HepG2 (cell line): ENCODE data around the gene KIRREL2. TPM values are rescaled to one million over a fixed set of nuclear protein-coding genes. Genes with fewer than 3 reads are reported as not detected.

Experiments used
- ATAD3A ChIP-seq: sonication (generic); formaldehyde crosslinking; IDR thresholded peaks from 2 replicates; pipeline ENCODE4 v1.4.0; 2020; ENCODE audit warnings: missing genetic modification reagents
- CAMTA2 ChIP-seq: sonication (generic); formaldehyde crosslinking; IDR thresholded peaks from 2 replicates; pipeline ENCODE4 v1.4.0; 2020; ENCODE audit warnings: mild to moderate bottlenecking, missing genetic modification reagents, borderline replicate concordance
- CEBPG ChIP-seq: IDR thresholded peaks from 2 replicates; pipeline ENCODE4 v1.6.1; 2016
- CREB1 ChIP-seq, 2 experiments: fragments of 450-650 bp in 1 of 2; IDR thresholded peaks; 2 replicates each; pipeline ENCODE4 v1.6.1; 2016 to 2017; ENCODE audit warnings: control low read depth in 1 of 2, mild to moderate bottlenecking in 1 of 2, missing compliant biosample characterization in 1 of 2, missing genetic modification characterization in 1 of 2
- FOSL2 ChIP-seq: sonication (generic); formaldehyde crosslinking; IDR thresholded peaks from 2 replicates; pipeline ENCODE4 v1.4.0; 2020; ENCODE audit warnings: missing genetic modification reagents
- FOXA1 ChIP-seq, 2 experiments: fragments of 450-650 bp in 1 of 2; sonication (generic) in 1 of 2; formaldehyde crosslinking in 1 of 2; IDR thresholded peaks; 2 replicates each; pipeline versions ENCODE4 v1.4.0 to v1.6.1; 2016 to 2020; ENCODE audit warnings: missing genetic modification reagents in 1 of 2
- HNRNPLL ChIP-seq: fragments of 200-400 bp; formaldehyde crosslinking; IDR thresholded peaks from 2 replicates; pipeline ENCODE4 v1.6.1; 2017; ENCODE audit warnings: mild to moderate bottlenecking, low read depth, low read length; ENCODE audit not compliant: poor library complexity, severe bottlenecking
- IKZF1 ChIP-seq: fragments of 450-650 bp; IDR thresholded peaks from 2 replicates; pipeline ENCODE4 v1.7.1; 2016
- NCOA1 ChIP-seq: sonication (generic); formaldehyde crosslinking; IDR thresholded peaks from 2 replicates; pipeline ENCODE4 v1.9.0; 2021; ENCODE audit warnings: missing genetic modification reagents
- SMARCC2 ChIP-seq: fragments of 450-650 bp; IDR thresholded peaks from 2 replicates; pipeline ENCODE4 v1.6.1; 2017; ENCODE audit warnings: antibody characterized with exemption, mild to moderate bottlenecking
- TCF7L2 ChIP-seq: IDR thresholded peaks from 2 replicates; pipeline ENCODE4 v1.6.1; 2011; ENCODE audit warnings: mild to moderate bottlenecking, low read depth, low read length, moderate library complexity
- XBP1 ChIP-seq: sonication (generic); formaldehyde crosslinking; IDR thresholded peaks from 2 replicates; pipeline ENCODE4 v1.5.0; 2020; ENCODE audit warnings: missing genetic modification reagents
- ZNF354B ChIP-seq: sonication (generic); formaldehyde crosslinking; IDR thresholded peaks from 2 replicates; pipeline ENCODE4 v1.8.0; 2022; ENCODE audit warnings: mild to moderate bottlenecking, missing genetic modification reagents
- polyA plus RNA-seq, 8 experiments: library from polyadenylated mRNA; depleted of rRNA in 3 of 8; stranded (reverse) in 7 of 8; unstranded in 1 of 8; fragments of >200 nt; fragmentation: Illumina TruSeq in 4 of 8; extraction: Trizol in 4 of 8; gene quantifications; 2 replicates each; pipeline versions ENCODE4 v1.2.1 to v1.2.3, GENCODE V29; 2011 to 2016; ENCODE audit warnings: low read depth in 4 of 8, missing spikeins in 1 of 8, mixed read lengths in 1 of 8; ENCODE audit not compliant: insufficient read depth in 1 of 8
- total RNA-seq, 5 experiments: library from RNA; depleted of rRNA; stranded (reverse); fragments of >200 nt; fragmentation: Illumina TruSeq; extraction: Trizol; gene quantifications; 2 replicates each; pipeline ENCODE4 v1.2.3, GENCODE V29; 2016; ENCODE audit warnings: low read depth in 1 of 5
- TF ChIP-seq, protein P1 (sequence below): sonication (generic); formaldehyde crosslinking; IDR thresholded peaks from 2 replicates; pipeline ENCODE4 v1.8.0; 2022; ENCODE audit warnings: mild to moderate bottlenecking, missing genetic modification reagents; ENCODE audit not compliant: insufficient replicate concordance
- TF ChIP-seq, protein P2 (sequence below): sonication (generic); formaldehyde crosslinking; IDR thresholded peaks from 2 replicates; pipeline ENCODE4 v1.5.1; 2020; ENCODE audit warnings: mild to moderate bottlenecking, missing genetic modification reagents, moderate library complexity
- TF ChIP-seq, protein P3 (sequence below): sonication (generic); formaldehyde crosslinking; IDR thresholded peaks from 2 replicates; pipeline ENCODE4 v1.8.1; 2023; ENCODE audit warnings: missing genetic modification reagents, mild to moderate bottlenecking, borderline replicate concordance

KIRREL2 gene
- total and polyA plus RNA-seq, 2 of the 13 experiments (the other 11 are each of a cell fraction or from before 2014, with no cell fraction given): 0.18 to 2.4 TPM

DNA sequence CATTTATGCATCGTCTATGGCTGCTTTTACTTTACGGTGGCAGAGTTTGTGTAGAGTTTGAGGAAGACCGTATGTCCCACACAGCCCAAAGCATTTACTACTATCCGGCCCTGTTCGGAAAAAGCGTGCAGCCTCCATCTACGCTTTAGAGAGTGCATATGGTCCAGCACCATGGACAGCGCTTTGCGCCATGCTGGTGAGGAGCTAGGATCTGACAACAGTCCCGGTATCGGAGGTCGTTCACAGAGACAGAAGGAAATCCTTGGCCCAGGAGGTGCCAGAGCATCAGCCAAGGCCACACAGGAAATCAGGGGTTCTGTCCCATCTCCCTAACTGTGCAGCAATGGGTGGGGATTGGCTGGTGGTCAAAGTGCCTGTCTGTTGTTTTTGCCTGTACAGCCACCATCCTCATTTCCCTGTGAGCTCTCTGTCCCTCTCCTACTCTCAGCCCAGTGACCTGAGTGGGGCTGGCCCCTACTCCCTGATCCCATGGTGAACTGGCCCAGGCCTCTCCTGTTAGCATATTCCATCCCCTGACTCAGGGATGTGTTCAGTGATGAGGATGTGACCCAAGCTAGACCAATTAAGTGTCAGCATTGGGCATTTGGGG is 27.9 kb upstream of the KIRREL2 start (continued):
- TF ChIP-seq, protein P1, sequence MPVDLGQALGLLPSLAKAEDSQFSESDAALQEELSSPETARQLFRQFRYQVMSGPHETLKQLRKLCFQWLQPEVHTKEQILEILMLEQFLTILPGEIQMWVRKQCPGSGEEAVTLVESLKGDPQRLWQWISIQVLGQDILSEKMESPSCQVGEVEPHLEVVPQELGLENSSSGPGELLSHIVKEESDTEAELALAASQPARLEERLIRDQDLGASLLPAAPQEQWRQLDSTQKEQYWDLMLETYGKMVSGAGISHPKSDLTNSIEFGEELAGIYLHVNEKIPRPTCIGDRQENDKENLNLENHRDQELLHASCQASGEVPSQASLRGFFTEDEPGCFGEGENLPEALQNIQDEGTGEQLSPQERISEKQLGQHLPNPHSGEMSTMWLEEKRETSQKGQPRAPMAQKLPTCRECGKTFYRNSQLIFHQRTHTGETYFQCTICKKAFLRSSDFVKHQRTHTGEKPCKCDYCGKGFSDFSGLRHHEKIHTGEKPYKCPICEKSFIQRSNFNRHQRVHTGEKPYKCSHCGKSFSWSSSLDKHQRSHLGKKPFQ (CRISPR knock-in tag): peak; percentile 79
- TF ChIP-seq ATAD3A (peak; percentile 93; the same call in 1 of the 2 replicates), CAMTA2 (peak; percentile 86; the same call in 1 of the 2 replicates), XBP1 (CRISPR knock-in tag) (peak; percentile 96), CREB1 (IDR thresholded peaks at IDR 0.05) (no peak), CREB1 (CRISPR knock-in tag; IDR thresholded peaks at IDR 0.05) (no peak), IKZF1 (no peak), CEBPG (peak; percentile 43; the same call in 1 of the 2 replicates), ZNF354B (CRISPR knock-in tag) (no peak), SMARCC2 (no peak), TCF7L2 (no peak), FOXA1 (IDR thresholded peaks at IDR 0.05) (no peak), FOXA1 (CRISPR knock-in tag; IDR thresholded peaks at IDR 0.05) (0 out of 2 replicates have a peak, but pooled peaks have one; percentile 11), NCOA1 (CRISPR knock-in tag) (no peak), HNRNPLL (no peak), FOSL2 (peak; percentile 78)
- TF ChIP-seq, protein P2, sequence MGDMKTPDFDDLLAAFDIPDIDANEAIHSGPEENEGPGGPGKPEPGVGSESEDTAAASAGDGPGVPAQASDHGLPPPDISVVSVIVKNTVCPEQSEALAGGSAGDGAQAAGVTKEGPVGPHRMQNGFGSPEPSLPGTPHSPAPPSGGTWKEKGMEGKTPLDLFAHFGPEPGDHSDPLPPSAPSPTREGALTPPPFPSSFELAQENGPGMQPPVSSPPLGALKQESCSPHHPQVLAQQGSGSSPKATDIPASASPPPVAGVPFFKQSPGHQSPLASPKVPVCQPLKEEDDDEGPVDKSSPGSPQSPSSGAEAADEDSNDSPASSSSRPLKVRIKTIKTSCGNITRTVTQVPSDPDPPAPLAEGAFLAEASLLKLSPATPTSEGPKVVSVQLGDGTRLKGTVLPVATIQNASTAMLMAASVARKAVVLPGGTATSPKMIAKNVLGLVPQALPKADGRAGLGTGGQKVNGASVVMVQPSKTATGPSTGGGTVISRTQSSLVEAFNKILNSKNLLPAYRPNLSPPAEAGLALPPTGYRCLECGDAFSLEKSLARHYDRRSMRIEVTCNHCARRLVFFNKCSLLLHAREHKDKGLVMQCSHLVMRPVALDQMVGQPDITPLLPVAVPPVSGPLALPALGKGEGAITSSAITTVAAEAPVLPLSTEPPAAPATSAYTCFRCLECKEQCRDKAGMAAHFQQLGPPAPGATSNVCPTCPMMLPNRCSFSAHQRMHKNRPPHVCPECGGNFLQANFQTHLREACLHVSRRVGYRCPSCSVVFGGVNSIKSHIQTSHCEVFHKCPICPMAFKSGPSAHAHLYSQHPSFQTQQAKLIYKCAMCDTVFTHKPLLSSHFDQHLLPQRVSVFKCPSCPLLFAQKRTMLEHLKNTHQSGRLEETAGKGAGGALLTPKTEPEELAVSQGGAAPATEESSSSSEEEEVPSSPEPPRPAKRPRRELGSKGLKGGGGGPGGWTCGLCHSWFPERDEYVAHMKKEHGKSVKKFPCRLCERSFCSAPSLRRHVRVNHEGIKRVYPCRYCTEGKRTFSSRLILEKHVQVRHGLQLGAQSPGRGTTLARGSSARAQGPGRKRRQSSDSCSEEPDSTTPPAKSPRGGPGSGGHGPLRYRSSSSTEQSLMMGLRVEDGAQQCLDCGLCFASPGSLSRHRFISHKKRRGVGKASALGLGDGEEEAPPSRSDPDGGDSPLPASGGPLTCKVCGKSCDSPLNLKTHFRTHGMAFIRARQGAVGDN (CRISPR knock-in tag): 0 out of 2 replicates have a peak, but pooled peaks have one; percentile 27
- TF ChIP-seq, protein P3, sequence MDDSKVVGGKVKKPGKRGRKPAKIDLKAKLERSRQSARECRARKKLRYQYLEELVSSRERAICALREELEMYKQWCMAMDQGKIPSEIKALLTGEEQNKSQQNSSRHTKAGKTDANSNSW: 0 out of 2 replicates have a peak, but pooled peaks have one; percentile 63
- TF ChIP-seq, all 625 proteins: peak for 373
